ENCODE results near the gene CCDC188.

The CCDC188 gene

DNA sequence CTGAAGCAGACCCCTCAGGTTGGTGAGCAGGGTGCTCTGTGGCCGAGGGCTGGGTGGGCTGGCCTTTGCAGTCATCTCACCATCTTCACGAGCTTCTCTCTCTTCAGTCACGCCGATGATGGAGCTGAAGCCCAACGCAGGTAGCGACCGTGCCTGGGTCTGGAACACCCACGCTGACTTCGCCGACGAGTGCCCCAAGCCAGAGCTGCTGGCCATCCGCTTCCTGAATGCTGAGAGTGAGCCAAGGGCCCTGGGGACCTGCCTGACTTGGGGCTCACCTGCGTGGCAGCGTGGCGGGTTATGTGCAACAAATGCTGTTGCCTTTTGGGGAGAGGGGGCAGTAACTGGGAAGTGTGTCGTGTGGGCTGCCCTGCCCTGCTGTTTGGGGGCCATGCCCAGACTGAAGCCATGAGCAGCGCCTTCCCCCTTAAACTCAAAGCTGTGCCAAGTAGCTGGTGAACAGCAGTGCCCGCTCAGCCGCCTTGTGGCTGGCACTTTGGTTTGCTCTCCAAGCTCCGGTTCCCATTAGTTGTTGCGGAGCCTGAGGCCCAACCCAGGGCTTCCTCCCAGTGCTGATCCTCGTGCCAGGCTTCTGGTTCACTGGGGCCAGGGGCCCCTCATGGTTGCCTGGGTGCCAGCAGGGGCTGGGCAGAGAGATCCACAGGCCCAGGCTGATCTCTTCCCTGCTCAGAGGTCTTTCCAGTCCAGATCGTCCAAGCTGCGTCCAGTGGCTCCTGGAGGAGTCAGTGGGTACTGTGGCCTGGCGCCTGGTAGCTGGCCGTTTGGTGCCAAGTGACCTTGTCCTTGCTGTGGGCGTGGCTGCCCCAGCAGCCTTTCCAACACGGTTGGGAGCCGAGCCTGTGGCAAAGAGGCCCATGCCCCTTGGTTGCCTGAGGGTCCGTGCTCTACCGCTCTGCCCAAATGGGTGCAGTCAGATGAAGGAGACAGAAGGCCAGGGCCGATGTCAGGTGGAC is 25.4 kb downstream of the CCDC188 start:
- H3K4me3 ChIP-seq: no peak overlapping the region
- TF ChIP-seq CTCF (IDR thresholded peaks at IDR 0.05): no peak
- H3K4me1 ChIP-seq: peaks cover 0 to 29% (median 8%) of the 10 kb centered on the region in 4 donors
- no peaks in the 10 kb centered on the region for H3K9me3 ChIP-seq
- no peaks in the 10 kb centered on the region for H3K27me3 ChIP-seq
- H3K36me3 ChIP-seq: peaks cover 25 to 66% (median 45%) of the 10 kb centered on the region in 3 donors
- intact Hi-C loops (cut with DNase I; ENCODE audit: low total_unique reads): no loop called here
- no peak for DNase-seq
- H3K27ac ChIP-seq: no peak overlapping the region

GRCh38 chr22:20124083-20124787 is 26.6 kb downstream of the CCDC188 start:
- Histone ChIP-seq H3K4me3 (no peak overlapping the region), H3K27ac (no peak overlapping the region), H3K36me3 (peaks cover 34 to 79% (median 58%) of the 10 kb centered on the region in 3 donors), H3K4me1 (peaks cover 0 to 28% (median 6%) of the 10 kb centered on the region in 4 donors), H3K9me3 (no peaks in the 10 kb centered on the region), H3K27me3 (no peaks in the 10 kb centered on the region)
- intact Hi-C loops (cut with DNase I; ENCODE audit: low total_unique reads): no loop called here
- TF ChIP-seq CTCF (IDR thresholded peaks at IDR 0.05): no peak
- no peak for DNase-seq

DNA sequence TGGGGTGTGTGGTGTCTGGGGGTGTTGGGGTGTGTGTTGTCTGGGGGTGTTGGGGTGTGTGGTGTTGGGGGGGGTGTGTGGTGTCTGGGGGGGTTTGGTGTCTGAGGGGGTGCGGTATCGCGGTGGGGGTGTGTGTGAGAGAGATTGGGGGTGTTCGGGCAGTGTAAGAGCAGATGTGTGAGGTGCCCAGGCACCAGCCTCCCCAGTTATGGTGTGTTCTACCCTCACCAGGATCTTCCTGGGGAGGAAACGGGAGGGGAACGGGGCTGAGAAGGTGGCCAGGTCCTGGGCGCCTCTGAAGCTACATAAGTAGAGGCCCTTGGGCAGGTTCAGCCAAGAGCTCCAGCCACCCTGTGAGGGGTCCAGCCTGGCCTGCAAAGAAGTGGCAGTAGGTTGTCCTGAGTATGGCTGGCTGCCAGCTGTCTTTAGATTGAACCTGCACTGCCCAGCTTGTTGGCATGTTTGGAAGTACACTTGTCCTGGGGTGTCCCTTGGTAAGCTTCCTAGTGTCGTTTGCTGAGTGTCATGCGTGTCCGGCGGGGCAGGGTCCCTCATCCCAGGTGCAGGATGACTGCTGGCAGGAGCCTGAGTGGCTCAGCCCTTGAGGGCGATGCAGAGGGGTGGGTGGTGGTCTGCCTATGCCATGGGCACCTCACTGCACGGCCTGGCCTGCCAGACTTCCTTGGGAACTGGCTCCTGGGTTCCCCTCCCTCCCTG is 27.3 kb downstream of the CCDC188 start:
- Histone ChIP-seq H3K27me3 (no peaks in the 10 kb centered on the region), H3K27ac (no peak overlapping the region), H3K9me3 (no peaks in the 10 kb centered on the region), H3K36me3 (peaks cover 34 to 81% (median 62%) of the 10 kb centered on the region in 3 donors), H3K4me3 (no peak overlapping the region), H3K4me1 (peaks cover 0 to 34% (median 11%) of the 10 kb centered on the region in 4 donors)
- no peak for DNase-seq
- no peak for TF ChIP-seq CTCF (IDR thresholded peaks at IDR 0.05)
- intact Hi-C loops (cut with DNase I; ENCODE audit: low total_unique reads): no loop called here

GRCh38 chr22:20121856-20122415 is 28.9 kb downstream of the CCDC188 start:
- intact Hi-C loops (cut with DNase I; ENCODE audit: low total_unique reads): no loop called here
- no peaks in the 10 kb centered on the region for H3K9me3 ChIP-seq
- peaks cover 34 to 71% (median 62%) of the 10 kb centered on the region in 3 donors for H3K36me3 ChIP-seq
- no peaks in the 10 kb centered on the region for H3K27me3 ChIP-seq
- no peak for TF ChIP-seq CTCF (IDR thresholded peaks at IDR 0.05)
- H3K4me1 ChIP-seq: peaks cover 4 to 43% (median 18%) of the 10 kb centered on the region in 4 donors
- H3K4me3 ChIP-seq: no peak overlapping the region
- DNase-seq: no peak
- no peak overlapping the region for H3K27ac ChIP-seq

All from tibial artery (tissue), 4 donors.